Measurements from ENCODE around the gene PRXL2B.
A peak's percentile ranks its signal among the peaks of the same experiment; 100 is the strongest.
"Not testable (repeated sequence)": the region's sequence is repeated elsewhere in the genome, so short reads cannot be mapped to it uniquely, and the experiment has no call there.

PRXL2B gene

DNA sequence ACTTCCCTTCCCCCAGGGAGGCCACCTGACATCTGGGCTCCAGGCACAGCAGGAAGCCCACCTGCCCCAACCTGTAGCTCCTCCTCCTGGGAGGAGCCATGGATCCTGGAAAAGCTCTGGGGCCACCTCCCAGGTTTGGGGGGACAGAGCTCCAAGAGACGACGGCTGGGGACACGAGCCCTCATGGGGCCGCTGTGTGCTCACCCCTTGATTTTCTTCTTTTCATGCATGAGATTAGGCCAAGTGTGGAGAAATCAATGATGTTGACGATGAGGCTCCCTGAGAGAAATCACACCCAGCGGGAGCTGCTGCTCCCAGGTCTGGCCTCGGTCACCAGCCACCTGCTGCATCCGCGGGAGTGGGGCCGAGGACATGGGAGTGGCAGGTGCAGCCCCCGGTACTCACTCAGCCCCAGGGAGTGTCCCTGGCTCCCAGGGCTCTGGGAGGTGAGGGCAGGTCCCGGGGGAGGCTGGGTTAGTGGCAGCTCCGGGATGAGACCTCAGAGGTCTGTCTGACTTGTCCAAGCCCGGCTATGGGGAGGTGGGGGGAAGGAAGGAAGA is 21.7 kb upstream of the PRXL2B start:
- no peak for DNase-seq

DNA sequence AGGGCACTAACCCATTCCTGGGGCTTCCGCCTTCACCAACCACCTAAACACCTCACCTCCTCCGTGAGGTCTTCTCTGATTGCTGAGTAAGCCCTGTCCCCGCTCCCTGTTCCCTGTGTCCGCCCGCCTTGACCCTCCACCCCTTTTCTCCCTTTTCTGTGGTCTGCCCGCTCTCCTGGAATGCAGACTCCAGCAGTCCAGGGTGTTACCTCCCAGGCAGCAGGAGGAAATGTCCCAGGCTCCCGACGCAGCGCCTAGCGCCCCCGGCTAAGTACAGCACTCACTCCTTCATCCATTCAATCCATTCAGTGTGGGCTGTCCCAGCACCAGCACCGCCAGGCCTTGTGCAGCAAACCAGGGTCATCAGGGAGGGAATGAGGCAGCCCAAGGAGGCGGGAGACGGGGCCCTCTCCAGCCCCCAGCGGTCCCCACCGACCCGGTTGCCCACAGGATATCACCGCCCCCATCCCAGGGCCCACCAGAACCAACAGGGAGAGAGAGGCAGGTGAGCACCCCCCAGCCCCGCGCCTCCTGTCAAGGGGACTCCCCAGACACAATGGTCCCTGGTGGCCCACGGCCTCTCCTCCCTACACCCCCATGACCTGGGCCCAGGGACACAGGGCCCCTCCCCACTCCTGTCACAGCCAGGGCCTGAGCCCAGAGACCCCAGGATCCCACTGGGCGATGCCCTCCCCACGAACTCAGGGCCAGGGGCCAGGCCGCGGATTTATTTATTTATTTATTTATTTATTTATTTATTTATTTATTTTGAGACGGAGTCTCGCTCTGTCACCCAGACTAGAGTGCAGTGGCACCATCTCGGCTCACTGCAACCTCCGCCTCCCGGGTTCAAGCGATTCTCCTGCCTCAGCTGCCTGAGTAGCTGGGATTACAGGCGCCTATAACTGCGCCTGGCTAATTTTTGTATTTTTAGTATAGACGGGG is 20.2 kb upstream of the PRXL2B start:
- DNase-seq: no peak

DNA sequence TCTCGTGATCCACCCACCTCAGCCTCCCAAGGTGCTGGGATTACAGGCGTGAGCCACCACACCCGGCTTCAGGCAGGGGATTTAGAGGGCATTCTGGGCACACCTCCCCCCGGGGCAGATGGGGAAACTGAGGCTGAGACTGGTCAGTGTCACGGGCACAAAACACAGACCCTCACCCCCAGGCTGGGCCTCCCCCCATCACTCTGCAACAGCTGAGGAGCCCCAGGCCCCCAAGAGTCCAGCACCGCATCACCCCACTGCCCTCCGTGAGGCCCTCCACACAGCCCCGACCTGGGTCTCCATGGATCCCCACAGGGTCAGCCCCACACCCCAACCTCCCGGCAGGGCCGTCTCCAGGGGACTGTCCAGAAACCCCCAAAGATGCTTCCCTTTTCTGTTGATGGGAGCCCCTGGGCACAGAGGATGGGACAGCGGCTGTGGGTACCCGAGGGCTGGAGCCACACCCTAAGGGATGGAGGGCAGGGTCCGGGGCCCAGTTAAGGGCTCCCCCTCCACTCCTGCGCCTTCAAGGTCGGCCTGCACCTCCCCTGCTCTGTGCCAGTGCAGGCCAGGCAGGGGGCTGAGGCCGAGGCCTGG is 19.4 kb upstream of the PRXL2B start:
- DNase-seq: no peak

DNA sequence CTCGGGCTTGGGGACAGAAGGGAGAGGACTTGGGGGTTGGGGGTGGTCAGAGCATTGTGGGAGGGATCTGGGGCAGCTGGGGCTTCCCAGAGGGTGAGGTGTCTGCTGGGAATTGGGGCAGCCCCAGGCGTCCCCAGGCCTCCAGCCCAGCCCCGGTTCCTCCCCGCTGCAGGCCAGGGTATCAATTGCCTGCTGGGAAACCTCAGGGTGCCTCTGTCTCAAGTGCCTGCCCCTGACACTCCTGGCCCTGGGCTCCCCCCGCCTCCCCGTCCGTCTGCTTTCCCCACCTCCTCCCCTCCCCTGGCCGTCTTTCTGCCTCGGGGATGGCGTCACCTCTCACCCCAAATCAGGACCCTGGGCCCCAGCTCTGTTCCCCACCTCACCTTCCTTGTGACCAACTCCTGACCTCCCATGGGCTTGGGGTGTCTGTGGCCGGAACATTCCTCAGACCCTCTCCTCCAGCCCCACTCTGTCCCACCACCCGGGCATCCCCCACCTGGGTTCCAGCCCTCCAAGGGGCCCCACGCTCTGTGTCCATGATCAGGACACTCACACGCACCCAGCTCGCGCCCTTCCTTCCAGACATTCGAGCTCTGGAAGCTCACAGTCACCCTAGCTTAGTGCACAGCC is 18.3 kb upstream of the PRXL2B start:
- not testable (repeated sequence) for DNase-seq

DNA sequence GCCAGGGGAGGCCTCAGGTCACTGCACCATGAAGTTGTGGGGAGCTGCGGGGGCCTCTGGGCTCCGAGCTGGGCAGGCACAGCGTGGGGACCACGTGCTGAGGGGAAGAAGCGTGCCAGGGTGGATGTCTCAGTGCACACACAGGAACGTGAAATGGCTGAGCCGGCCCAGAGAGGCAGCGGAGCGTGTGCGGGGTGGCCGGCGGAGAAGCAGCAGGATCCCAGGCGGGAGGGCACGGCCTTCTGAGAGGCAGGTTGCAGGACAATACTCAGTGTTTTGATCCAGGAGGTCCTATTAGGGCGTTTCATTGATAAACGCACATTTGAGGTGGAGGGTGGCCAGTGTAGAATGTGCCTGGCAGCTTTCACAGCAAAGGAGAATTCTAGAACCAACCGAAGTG is 17.5 kb upstream of the PRXL2B start:
- no peak for DNase-seq

DNA sequence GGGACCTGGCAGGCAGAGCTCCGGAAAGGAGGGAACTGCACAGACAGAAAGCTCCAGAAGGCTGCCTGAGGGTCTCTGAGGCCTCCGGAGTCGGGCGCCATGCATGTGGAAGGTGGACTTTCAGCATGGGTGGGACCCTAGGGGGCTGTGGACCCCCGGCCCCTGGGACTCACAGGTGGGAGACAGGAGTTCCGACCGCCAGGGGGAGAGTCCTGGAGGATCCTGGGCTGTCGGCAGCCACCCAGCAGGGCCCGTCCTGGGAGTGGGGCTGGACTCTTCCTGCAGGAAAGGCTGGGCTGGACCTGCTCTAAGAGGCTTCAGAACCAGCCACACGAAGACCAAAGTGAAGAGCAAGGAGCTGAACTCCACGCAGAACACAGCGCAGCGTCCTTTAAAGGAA is 16.9 kb upstream of the PRXL2B start:
- DNase-seq: not testable (repeated sequence)

DNA sequence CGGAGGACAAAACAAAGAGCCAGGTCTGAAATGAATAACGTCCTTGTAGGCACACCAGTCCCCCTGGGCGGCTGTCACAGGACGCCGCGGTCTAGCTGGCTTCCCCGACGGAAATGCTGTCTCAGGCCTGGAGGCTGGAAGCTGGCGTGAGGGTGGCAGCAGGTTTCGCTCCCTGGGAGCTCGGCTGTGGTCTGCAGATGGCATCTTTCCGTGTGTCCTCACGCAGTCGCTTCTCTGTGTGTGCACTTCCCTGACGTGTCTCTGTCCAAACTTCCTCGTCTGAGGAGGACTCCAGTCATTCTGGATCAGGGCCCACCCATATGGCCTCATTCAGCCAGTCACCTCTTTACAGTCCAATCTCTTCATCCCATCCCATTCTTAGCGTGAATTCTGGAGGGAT is 16.2 kb upstream of the PRXL2B start:
- DNase-seq: no peak

DNA sequence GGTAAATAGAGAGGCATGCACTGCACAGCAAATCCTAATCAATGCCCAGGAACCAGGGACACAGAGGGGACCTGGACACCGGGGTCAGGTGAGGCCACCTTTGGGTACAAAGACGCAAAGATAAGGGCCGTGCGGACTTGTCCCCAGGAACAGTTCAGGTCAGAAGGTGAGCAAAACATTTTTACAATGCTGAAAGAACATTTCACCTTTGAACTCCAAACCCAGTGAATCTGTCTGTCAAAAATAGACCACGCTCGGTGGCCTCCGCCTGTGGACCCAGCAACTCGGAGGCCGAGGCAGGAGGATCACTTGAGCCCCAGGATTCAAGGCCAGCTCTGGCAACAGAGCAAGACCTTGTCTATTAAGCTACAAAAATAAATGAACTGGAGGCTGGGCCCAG is 15.2 kb upstream of the PRXL2B start:
- DNase-seq: no peak

DNA sequence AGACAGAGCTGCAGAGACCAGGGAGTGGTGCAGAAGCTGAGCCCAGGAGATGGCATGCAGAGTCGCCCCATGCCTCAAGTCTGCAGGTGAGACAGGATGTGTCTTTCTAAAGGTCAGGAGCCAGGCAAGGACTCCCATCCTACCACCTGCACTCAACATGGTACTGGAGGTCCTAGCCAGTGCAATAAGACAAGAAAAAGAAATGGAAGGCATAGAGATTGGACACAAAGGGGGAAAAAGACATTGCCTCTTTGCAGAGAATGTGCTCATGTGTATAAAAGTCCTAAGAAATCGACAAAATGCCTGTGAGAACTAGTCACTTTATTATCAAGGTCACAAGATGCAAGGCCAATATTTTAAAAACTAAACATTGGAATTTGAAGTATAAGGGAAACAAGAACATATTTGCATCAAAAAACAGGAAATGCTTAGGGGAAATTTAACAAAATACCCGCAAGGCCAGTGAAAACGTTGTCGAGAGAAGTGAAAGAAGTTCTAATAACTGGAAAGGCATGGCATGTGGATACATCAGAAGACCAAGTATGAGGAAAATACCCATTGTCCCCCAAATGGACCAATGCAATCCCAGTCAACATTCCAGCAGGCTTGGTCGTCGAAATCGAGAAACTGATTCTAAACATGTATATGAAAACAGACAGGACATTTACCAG is 13.2 kb upstream of the PRXL2B start:
- DNase-seq: no peak

DNA sequence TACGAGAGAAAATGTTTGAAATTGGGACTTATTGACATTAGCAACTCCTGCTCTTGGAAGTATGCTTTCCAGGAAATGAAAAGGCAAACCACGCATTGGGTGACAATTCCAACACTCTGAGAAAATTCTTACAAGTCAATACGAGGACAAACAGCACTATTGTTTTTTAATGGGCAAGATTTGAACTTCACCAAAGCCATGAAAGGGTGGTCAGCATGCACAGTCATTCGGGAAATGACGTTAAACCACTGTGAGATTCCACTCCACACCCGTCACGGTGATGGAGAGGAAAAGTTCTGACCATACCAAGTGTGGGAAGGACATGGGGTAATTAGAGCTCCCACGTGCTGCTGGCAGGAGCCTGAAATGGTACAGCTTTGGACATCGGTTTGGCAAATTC is 12.2 kb upstream of the PRXL2B start:
- no peak for DNase-seq

DNA sequence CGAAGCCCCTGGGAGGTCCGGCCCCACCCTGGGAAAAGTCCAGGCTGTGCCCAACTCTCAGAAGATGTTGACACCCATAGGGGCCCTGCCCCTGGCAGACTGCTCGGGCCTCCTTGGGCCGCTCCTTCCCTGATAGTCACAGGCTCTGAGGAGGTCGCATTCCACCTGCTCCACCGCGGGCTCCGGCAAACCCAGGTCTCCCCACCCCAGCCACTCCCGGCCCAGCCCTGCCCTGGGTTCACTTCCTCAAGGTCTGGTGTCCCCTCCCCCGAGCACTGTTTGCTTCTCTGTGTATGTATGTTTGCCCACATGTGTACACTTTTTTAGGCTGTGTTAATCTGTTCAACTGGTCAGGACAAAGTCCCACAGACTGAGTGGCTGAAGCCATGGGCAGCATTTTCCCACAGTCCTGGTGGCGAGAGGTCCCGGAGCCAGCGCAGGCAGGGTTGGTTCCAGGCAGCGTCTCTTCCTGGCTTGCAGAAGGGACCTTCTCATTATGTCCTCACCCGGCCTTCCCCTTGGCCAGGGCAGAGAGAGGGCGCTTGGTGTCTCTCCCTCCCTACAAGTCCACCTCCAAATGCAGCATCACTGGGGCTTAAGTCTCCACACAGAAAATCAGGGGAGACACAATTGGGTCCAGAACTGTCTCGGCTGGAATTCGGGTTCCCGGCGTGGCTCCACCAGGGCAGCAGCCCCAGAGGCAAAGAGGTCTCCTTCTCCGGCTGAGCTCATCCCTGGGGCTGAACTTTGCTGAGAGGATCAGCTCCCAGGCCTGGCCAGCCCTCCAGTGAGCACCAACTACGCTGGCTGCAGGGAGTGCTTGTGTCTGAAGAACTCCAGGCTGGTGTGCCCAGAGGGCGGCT is 10.5 kb upstream of the PRXL2B start:
- DNase-seq: no peak

DNA sequence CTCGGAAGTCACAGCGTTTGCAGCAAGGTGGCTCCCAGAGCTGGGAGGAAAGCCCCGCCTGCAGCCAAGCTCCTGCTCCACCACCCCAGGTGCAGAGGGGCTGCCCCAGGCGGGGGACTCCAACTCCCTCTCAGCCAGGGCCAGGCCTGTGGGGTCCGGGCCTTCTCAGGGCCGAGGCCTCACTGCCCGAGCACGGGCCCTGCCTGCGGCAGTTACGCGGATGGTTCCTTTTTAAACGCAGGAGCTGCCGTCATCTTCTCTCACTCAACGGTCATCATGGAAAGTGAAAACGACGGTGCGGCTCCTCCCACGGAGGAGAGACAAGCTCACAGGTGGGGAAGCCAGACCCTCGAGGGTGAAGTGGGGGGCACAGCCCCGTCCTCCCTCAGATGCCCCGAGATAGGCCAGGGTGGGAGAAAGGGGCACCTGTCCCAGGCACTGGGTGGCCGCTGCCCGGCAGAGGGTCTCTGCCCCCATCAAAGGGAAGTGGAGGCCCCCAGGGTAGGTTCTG is 9.0 kb upstream of the PRXL2B start:
- DNase-seq: peak; percentile 58

DNA sequence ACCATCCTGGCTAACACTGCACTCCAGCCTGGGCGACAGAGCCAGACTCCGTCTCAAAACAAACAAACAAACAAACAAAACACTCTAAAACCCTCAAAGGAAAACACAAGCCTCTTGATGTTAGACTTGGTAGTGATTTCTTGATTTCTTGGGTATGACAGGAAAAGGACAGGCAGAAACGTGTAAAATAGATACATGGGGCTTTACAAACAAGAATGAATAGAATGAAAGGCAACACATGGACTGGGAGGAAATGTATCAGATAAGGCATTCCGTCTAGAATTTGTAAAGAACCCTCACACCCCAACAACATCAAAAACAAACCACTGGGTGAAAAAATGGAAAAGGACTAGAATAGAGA is 7.8 kb upstream of the PRXL2B start:
- DNase-seq: no peak

DNA sequence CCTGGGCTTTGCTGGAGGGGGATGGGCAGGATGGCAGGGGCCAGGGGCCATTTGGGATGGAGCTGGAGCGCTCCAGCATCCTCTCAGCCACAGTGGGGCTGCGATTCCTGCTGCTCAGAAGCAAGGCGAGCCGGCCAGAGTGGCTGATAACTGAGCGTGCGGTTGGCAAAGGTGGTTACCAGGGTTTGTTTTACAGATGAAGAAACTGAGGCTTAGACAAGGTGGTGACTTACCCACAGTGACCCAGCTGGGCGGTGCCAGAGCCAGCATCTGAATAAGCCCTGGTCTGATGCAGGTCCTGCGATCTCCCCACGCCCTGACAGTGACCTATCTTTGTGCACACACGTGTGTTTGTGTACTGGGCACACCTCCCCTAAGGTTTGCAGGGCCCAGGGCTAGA is 5.9 kb upstream of the PRXL2B start:
- no peak for DNase-seq

DNA sequence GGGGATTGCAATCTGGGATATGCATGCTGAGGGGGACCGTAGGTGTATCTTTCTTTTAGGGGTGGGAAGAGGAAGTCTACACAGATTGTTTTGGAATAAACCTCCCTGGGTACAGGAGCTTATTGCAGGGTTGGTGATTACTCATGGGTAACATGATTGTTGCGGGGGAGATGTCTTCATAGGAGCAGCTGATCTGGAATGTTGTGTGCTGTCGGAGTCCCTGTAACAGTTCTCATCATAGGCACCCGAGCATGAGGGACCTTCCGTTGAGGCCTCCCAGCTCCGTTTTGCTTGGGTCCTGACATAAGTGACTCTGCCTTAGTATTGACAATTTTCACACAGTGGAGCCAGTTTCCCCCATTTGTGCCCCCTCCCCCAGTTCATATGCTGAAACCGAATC is 4.2 kb upstream of the PRXL2B start:
- no peak for DNase-seq

DNA sequence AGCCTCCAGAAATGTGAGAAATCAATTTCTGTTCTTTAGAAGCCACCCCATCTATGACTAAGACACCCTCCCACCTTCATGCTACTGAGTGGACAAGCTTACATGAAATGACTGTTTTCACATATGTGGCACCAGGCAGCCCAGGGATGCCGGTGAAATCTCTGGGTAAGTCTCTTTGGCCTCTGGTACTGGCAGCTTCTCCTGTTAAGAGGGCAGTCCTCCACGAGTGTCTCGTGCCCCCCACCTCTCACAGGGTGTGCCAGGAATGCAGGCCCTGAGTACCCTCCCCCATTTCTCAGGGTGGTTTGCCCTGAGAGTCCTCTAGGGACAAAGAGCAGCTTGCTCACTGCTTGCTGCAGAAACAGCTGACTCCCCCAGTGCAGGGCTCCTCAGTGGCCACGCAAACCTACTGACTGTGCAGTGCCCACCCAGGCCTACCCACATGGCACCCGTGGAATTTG is 3.2 kb upstream of the PRXL2B start:
- no peak for DNase-seq

DNA sequence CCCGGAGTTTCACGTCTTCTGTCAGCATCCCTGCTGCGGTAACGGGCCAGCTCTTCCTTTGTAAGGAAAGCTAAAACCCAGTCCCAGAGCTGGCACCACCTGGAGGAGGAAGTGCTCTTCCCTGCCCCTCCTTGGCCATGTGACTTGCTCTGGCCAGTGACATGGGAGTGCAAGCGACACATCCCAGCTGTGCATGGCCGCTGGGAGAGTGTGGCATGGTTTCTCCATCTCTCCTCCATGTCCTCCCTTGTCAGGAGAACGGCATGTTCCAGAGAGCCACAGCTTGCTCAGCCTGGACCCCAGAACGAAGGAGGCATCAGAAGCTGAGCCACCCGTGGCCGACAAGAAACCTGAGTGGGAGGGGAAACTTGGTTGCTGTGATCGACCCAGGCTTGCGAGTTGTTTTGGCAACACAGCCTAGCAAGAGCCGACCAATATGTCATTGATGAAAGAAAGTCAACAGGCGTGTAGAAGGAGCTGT is 2.7 kb upstream of the PRXL2B start:
- DNase-seq: no peak

DNA sequence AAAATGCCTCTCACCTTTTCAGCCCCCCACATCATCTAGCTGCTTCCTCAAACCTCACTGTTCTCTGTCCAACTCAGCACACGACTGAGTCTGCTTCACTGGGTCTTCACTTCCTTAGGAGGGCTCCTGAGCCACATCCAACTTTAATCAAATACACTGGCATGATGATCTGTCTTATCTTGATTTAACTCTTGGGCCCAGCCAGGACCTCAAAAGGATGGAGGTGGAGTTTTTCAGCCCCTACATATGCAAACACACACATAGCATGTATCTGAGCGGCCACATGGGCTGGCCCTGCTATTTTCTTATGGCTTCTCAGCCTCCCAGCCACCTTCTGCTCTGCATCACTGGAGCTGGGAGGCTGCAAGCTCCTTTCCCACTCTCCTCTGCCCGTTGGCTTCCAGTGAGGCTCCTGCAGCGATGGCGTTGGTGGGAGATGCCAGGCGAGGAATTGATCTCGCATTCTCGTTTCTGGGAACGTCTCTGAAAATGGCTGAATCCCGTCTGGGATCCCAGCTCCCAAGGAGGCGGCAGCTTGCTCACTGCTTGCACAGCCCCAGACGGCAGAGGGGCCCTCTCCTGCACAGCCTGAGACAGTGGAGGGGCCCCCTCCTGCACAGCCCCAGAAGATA is 1.8 kb upstream of the PRXL2B start:
- no peak for DNase-seq

DNA sequence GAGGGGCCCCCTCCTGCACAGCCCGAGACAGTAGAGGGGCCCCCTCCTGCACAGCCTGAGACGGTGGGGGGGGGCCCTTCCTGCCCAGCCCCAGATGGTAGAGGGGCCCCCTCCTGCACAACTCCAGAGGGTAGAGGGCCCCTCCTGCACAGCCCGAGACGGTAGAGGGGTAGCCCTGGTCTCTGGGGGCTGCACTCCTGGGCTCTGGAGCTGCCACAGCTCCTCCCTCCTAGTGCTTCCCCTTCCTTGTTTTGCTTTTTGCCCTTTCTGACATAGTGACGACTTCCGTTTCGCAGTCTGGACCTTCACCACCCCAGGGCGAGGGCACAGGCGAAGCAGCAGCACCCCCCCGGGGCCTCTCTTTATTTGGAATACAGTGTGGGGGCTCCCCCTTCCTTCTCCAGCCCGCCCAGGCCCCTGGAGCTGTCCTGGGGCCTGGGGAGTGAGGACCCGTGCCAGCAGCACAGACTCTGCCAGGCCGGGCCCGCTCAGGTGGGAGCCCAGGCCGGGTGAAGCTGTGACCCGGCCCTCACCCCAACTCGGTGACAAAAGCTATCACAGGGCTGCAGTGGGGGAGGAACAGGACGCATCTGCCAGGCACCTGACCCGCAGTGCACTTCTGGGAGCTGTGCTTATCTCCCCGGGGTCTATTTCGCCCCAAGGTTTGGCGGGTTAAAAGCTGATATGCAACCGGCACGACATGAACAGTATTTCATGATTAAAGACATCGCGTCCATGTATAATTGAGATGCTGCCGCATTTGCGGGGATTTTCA is 1.1 kb upstream of the PRXL2B start:
- DNase-seq: peak; percentile 80

DNA sequence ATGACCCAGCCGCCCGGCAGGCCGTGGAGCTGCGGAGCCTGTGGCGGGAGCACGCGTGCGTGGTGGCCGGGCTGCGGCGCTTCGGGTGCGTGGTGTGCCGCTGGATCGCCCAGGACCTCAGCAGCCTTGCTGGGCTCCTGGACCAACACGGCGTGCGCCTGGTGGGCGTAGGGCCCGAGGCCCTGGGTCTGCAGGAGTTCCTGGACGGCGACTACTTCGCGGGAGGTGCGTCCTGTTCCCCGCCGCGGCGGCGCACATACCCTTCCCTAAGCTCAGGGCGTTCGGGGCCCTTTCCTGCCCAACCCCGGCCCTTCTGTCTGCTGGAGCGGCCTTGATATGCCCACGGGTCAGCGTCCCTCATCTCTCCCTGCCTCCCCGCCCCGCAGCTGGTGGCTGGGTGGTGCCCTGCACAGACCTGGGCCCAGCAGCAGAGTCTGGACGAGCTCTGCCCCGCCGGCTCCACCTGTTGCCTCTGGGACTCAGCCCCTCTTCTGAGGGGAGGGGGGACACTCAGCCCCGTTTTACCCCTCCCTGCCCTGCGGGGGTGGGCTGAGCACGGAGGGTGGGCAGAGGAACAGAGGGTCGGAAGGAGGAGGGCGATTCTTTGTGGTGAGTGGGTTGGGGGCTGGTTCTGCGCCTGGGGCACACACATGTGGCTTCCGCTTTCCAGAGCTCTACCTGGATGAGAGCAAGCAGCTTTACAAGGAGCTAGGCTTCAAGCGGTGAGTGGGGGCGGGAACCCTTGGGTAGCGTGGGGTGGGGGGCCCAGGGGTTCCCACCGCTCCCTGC is 688 bp downstream of the PRXL2B start:
- DNase-seq: peak; percentile 33

All from activated CD4-positive, alpha-beta T cell treated with anti-CD3 and anti-CD28 coated beads, Interleukin-2, Interleukin-6, amounts not matched to agents 100 ng/mL and 50 ng/mL, durations not matched to agents 16 hours and 8 hours (primary cell).